Raji (cell line): ENCODE measurements around the gene MND1.

Source experiments
- POLR2A ChIP-seq: IDR thresholded peaks from 2 replicates; pipeline ENCODE4 v1.6.1; 2011; ENCODE audit warnings: low read depth, low read length, control low read depth; ENCODE audit not compliant: insufficient read depth

Gene MND1

GRCh38 chr4:153439831-153440230, 95.3 kb downstream of the MND1 start:
- TF ChIP-seq POLR2A = no peak

DNA sequence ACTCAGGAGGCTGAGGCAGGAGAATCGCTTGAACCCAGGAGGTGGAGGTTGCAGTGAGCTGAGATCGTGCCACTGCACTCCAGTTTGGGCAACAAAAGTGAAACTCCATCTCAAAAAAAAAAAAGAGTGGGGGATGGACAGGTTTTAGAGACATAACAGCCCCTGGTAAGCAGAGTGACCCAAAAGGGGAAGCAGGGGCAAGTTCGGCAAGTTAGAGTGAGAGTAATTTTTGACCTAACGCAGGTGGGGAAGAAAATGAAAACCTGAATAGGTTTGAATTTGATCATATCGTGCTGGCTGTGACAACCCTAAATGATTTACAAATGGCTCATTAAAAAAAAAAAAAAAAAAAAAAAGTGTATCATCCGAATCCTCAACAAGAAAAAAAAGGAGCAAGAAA, 96.0 kb downstream of the MND1 start:
- 0 out of 2 replicates have a peak, but pooled peaks have one; percentile 33 for TF ChIP-seq POLR2A

DNA sequence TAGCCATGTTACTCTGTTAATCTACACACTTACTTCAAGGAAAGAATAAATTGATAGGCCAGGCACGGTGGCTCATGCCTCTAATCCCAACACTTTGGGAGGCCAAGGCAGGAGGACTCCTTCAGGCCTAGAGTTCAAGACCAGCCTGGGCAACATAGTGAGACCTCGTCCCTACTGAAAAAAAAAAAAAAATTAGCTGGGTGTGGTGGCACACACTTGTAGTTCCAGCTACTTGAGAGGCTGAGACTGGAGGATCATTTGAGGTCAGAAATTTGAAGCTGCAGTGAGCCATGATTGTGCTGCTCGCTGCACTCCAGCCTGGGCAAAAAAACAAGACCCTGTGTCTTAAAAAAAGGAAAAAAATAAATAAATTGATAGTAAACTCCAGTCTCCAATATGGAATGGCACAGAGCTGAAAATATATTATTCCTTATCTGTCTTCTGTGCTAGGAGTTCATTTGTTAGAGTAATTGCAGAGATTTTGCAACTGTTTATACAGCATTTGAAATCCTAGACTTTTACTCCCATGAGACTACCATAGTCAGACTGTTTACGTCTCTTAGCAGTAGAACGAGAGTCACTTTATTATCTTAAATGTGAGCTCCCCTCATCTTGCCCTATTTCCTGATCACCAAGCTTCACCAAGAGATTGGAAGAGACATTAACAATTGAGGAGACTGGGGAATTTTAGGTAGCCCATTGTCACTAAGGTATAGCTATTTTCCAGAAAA, 102.9 kb downstream of the MND1 start:
- no peak for TF ChIP-seq POLR2A

DNA sequence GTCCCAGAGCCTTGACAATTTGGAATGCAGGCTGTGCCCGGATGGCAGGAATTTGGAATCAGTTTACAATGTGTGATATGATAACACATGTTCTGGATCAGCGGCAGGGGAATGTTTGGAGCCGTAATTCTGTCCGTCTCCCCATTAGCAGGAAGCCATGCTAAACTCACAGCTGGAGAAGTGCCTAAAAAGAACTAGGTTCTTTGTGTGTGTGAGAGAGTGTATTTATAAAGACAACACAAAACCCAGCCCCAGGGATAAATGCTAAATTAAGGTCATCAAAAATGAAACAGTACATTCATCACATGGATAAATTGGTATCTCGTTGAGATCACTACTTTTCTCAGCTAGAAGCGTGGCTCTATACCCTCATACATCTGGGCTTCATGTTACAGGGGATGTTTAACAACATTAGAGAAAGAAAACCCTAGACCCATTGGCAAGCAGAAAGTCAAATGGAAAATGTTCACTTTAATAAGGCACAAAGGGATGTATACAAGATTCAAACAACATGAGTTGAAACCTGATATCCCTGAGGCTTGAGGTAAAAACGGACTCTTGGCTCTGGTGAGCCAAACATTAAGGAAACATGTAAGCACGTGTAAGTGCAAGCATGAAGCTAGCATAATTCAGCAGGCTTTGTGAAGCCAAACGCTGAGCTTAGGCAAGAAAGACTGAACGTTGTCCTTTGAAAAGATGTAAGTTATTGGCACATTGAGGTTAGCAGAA, 103.7 kb downstream of the MND1 start:
- no peak for TF ChIP-seq POLR2A

GRCh38 chr4:153449338-153449737, 104.8 kb downstream of the MND1 start:
- TF ChIP-seq POLR2A = no peak

DNA sequence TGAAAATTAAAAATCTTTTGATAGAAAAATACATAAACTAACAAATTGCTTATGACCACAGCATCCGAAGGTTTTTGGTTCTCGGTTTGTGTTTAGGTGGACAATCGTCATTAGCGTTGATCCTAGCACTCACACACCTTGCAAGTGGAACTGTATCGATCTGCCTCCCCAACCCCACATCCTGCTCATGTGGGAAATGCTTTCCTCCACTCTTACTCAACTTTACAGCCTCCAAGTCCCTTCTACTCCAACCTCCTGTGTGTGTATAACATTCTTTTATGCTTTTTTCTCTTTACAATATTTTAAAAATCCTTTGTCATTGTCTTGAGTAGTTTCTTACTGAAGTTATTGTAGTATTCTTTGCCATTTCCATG, 106.0 kb downstream of the MND1 start:
- TF ChIP-seq POLR2A = no peak

- TF ChIP-seq POLR2A = no peak
These were observed 107.6 kb downstream of the MND1 start for GRCh38 chr4:153451911-153452657.

- TF ChIP-seq POLR2A = no peak
These were observed 108.3 kb downstream of the MND1 start for GRCh38 chr4:153452658-153453378.

DNA sequence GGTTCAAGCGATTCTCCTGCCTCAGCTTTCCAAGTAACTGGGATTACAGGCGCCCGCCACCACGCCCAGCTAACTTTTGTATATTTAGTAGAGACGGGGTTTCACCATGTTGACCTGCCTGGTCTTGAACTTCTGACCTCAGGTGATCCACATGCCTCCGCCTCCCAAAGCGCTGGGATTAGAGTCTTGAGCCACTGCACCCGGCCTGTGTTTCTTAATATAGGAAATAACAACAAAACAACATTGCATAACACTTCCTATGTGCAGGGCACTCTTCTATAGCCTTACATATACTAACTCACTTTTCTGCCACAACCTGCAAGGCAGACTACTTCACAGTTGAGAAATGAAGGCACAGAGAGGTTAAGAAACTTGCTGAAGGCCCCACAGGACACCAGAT, 108.9 kb downstream of the MND1 start:
- no peak for TF ChIP-seq POLR2A

- TF ChIP-seq POLR2A = no peak
These were observed 114.5 kb downstream of the MND1 start for GRCh38 chr4:153458969-153459368.

GRCh38 chr4:153464068-153464467, 119.6 kb downstream of the MND1 start:
- no peak for TF ChIP-seq POLR2A
